GM12801 (cell line): ENCODE results near the gene OXCT1.

ENCODE experiments used
- TF ChIP-seq, protein P1 (sequence below): IDR thresholded peaks from one replicate; pipeline ENCODE4 v1.5.1; 2011; ENCODE audit warnings: control low read depth; ENCODE audit not compliant: insufficient read length; ENCODE audit errors: extremely low read depth

The OXCT1 gene

GRCh38 chr5:41708604-41708940 lies 161.7 kb downstream of the OXCT1 start:
- TF ChIP-seq, protein P1, sequence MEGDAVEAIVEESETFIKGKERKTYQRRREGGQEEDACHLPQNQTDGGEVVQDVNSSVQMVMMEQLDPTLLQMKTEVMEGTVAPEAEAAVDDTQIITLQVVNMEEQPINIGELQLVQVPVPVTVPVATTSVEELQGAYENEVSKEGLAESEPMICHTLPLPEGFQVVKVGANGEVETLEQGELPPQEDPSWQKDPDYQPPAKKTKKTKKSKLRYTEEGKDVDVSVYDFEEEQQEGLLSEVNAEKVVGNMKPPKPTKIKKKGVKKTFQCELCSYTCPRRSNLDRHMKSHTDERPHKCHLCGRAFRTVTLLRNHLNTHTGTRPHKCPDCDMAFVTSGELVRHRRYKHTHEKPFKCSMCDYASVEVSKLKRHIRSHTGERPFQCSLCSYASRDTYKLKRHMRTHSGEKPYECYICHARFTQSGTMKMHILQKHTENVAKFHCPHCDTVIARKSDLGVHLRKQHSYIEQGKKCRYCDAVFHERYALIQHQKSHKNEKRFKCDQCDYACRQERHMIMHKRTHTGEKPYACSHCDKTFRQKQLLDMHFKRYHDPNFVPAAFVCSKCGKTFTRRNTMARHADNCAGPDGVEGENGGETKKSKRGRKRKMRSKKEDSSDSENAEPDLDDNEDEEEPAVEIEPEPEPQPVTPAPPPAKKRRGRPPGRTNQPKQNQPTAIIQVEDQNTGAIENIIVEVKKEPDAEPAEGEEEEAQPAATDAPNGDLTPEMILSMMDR, result no peak

- TF ChIP-seq, protein P1, result no peak
These were observed 162.2 kb downstream of the OXCT1 start for GRCh38 chr5:41707853-41708603.

GRCh38 chr5:41695920-41696582 lies 174.2 kb downstream of the OXCT1 start:
- TF ChIP-seq, protein P1, result no peak

- TF ChIP-seq, protein P1, result no peak
These were observed 183.5 kb downstream of the OXCT1 start for GRCh38 chr5:41686767-41687166.

DNA sequence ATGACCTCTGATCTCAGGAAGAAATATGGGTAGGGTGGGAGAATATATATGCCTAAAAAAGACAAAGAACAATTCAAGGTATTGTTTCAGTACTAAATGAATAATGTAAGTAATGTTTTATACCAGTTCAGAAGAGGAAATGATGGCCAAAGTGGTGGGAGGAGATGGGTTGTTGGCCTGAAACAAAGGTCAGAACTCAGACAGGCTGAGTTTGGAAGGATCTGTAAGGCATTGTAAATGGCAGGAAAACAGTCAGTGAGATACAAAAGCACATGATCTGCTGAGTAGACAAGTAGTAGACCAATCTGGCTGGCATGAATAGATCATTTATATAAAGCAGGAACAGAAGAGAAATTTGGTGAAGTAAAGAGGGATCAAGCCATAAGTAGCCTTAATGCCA lies 184.0 kb downstream of the OXCT1 start:
- TF ChIP-seq, protein P1, result no peak

DNA sequence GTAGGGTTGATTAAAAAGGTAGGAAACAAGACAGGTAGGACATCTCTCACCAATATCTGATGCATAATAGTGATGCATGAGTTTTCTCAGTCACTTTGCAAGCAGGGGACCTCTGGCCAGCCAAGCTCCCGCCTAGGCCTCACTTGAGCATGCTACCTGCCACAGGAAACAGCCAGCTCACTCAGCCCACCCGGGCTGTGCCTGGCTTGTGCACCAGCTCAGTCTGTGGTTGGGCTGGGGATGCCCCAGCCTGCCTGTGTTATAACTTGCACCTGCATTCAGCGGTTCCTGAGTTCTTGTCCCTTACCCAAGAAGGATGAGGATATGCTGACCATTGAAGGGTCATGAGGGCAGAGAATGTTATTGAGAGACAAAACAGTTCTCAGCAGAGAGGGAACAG lies 187.0 kb downstream of the OXCT1 start:
- TF ChIP-seq, protein P1, result no peak

DNA sequence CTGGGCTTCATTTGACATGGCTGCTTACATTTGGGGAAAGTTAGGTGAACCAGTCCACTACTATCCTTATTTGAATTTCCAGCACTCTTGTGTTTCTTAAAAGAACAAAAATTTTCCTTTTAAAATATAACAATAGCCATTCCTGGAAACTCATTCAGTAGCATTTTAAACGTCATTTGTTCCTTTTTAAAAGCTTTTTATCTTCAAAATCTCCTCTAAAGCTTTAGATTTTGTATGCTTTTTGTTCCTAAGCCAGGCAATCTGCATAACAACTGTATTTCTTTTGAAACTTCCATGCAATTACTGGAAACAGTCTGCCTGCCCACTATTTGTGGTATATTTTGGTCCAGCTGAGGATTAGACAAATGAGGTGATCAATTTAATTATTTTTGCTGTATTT lies 187.6 kb downstream of the OXCT1 start:
- TF ChIP-seq, protein P1, result no peak
